Superior temporal gyrus (tissue), 1 donor: ENCODE results near the gene BCL7B.
"Not testable (repeated sequence)": the region's sequence is repeated elsewhere in the genome, so short reads cannot be mapped to it uniquely, and the experiment has no call there.

ENCODE experiments used
- DNase-seq: peaks from one replicate; pipeline ENCODE4 v3.0.0-alpha.2; 2016; ENCODE audit errors: extremely low spot score

The BCL7B gene

GRCh38 chr7:73535918-73536317, 21.6 kb downstream of the BCL7B start:
- not testable (repeated sequence) for DNase-seq

GRCh38 chr7:73533742-73534141, 23.7 kb downstream of the BCL7B start:
- no peak for DNase-seq

- DNase-seq: no peak
Measured at GRCh38 chr7:73532224-73532623, 25.3 kb downstream of the BCL7B start.

- no peak for DNase-seq
Measured at GRCh38 chr7:73530800-73531199, 26.7 kb downstream of the BCL7B start.

- no peak for DNase-seq
Measured at GRCh38 chr7:73526896-73527821, 30.3 kb downstream of the BCL7B start.

GRCh38 chr7:73526158-73526494, 31.4 kb downstream of the BCL7B start:
- DNase-seq: not testable (repeated sequence)

- peak; percentile 97 for DNase-seq
Measured at GRCh38 chr7:73522105-73522872, 35.2 kb downstream of the BCL7B start, which contains the start of gene BAZ1B. BAZ1B (minus strand) TSS chr7:73522293; CDS start chr7:73521933, 360 bp downstream.

GRCh38 chr7:73521636-73522104, 35.8 kb downstream of the BCL7B start:
- no peak for DNase-seq

GRCh38 chr7:73520673-73521635, 36.5 kb downstream of the BCL7B start:
- no peak for DNase-seq

- DNase-seq: no peak
Measured at GRCh38 chr7:73519867-73520672, 37.4 kb downstream of the BCL7B start.

- no peak for DNase-seq
Measured at GRCh38 chr7:73518470-73518869, 39.0 kb downstream of the BCL7B start.

GRCh38 chr7:73517241-73517995, 40.1 kb downstream of the BCL7B start:
- no peak for DNase-seq

- DNase-seq: no peak
Measured at GRCh38 chr7:73515178-73515577, 42.3 kb downstream of the BCL7B start.

GRCh38 chr7:73512018-73512780, 45.3 kb downstream of the BCL7B start:
- DNase-seq: no peak

GRCh38 chr7:73509463-73509862, 48.0 kb downstream of the BCL7B start:
- DNase-seq: no peak

- no peak for DNase-seq
Measured at GRCh38 chr7:73507556-73507955, 49.9 kb downstream of the BCL7B start.

GRCh38 chr7:73504920-73505319, 52.6 kb downstream of the BCL7B start:
- DNase-seq: peak; percentile 60

- no peak for DNase-seq
Measured at GRCh38 chr7:73504017-73504416, 53.5 kb downstream of the BCL7B start.

- no peak for DNase-seq
Measured at GRCh38 chr7:73503229-73503628, 54.3 kb downstream of the BCL7B start.
